Hematopoietic multipotent progenitor cell treated with erythropoietin and hydrocortisone succinate and interleukin-3 and kit ligand, for 6 days (in vitro differentiated cells): ENCODE data around the gene ANXA3.
"Not testable (repeated sequence)": the region's sequence is repeated elsewhere in the genome, so short reads cannot be mapped to it uniquely, and the experiment has no call there.

ENCODE experiments used
- DNase-seq: peaks from one replicate; pipeline ENCODE4 v3.0.0-alpha.2; 2015

Gene ANXA3

GRCh38 chr4:78581618-78582017 is 30.0 kb downstream of the ANXA3 start:
- no peak for DNase-seq

DNA sequence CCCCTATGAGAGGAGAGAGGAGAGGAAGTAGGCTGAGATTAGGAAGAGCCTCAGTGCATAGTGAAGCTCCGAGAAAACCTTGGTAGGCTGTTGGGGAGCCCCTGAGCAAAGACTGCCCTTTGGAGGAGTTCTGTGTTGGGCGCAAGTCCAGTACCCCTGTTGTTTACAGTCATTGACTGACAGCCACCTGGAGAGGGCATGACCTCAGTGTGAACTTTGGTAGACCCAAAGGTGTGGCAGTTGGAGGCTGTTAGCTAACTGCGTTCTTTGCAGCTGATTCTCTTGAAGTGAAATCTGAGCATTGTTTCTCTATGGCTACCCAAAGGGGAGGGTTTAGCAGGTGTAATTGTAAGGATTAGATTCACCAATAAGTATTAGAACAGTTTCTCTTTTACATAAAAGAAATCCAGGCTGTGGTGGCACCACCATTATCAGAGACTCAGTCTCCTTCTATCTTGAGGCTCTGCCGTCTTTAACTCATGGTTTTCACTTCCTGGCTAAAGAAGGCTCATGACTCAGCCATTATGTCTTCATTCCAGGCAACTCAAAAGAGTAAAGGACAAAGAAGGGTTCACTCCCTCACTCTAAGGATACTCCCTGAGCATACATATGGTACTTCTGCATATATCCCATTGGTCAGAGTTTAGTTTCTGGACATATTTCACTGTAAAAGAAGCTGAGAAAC is 33.4 kb downstream of the ANXA3 start:
- DNase-seq, result no peak

GRCh38 chr4:78585633-78586032 is 34.1 kb downstream of the ANXA3 start:
- no peak for DNase-seq

GRCh38 chr4:78588894-78589545 is 37.5 kb downstream of the ANXA3 start:
- DNase-seq, result no peak

DNA sequence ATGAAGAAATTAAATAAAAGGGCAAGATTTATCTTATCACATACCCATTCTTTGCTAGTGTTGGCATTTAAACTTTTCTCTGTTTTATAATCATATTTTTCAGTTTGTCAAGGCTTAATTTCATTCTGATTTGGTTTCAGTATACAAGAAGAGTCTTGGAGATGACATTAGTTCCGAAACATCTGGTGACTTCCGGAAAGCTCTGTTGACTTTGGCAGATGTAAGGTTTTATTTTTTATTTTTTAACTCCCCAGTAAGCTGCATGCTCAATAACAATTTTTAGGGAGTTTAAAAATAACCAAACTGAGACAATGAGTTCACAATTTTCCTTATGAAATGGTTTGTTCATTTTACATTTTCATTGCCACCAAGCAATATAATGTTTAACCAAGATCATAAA is 39.8 kb downstream of the ANXA3 start:
- DNase-seq, result no peak

DNA sequence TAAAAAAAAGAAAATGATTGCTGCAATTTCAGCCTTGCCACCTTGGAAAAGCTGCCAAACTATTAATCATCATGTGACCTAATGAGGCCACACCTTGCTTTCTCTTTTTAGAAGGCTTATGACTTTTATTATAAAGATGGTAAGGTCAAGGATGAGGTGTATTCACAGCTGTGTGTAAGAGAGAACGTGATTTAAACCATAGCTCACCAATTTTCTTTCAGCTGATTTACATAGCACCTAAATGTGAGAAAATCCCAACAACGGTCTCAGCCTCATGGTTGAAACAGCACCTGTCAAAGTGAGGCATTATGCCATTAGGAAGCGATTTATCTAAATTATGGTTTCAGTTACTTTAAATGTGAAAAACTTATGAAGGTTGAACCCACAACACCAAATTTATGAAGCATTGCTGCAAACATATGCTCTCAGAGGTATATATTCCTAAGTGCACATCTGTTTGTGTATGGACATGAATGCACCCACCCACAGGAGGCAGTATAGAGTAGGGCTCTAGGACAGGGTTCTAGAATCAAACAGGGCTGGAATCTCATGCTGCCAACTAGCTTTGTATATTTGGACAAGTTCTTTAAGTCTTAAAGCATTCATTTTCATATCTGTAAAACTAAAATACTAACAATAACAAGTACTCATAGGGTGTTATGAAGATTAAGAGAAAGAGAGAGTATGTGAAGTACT is 40.7 kb downstream of the ANXA3 start:
- peak; percentile 72 for DNase-seq

DNA sequence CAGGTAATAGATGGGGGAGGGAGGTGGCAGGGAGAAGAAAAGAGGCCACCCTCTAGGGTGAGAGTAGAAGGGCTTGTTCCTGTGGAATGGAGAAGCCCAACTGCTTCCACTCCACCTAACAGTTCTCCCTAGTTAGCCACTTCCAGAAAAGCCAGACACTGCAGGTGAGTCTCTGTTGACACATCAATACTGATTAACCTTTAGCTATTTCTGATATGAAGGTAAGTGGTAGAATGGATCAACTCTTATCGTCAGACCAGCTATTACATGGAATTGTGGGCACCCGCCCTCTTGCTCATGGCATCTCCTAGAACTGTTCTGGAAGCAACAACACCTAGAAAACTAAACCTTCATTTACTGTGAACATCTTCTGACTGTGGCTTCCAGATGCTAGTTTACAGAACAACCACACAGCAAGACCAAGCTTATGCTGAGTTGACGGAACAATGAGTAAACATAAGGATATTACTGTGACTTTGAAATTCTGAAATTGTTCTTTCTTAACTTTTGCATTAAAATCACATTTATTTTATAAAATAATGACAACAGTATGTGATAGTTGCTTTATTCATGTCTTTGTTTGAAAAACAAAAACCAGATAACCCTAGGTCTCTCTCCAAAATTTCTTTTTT is 44.7 kb downstream of the ANXA3 start:
- DNase-seq, result no peak

DNA sequence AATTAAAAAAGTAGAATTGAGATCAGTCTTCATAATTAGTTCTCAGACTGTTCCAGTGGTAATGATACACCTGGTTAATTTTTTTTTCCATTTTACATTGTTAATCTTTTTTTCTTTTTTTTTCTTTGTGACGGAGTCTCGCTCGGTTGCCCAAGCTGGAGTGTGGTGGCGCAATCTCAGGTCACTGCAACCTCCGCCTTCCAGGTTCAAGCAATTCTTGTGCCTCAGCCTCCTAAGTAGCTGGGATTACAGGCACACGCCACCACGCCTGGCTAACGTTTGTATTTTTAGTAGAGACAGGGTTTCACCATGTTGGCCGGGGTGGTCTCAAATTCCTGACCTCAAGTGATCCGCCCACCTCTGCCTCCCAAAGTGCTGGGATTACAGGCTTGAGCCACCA is 46.9 kb downstream of the ANXA3 start:
- DNase-seq, result not testable (repeated sequence)

- DNase-seq, result no peak
Observed at GRCh38 chr4:78599147-78599546, 47.6 kb downstream of the ANXA3 start.

DNA sequence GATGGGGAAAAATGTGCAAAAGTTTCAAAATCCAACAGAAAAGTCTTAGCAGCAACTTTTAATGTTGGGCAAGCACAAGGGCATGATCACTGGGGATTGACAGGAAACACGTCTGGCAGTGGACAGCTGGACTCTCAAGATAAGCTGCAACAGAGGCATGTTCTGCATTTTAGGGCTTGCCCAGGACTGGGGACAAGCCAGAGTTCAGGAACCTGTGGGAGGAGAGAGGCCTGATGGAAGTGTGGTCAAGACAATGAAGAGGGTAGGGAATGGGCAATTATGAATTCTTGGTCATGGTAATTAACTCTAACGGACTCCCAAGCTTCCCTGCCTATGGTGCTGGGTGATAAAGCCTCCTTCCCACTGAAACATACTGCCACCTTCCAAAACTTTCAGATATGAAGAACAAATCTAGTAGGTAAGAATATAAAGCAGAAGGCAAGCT is 48.4 kb downstream of the ANXA3 start:
- DNase-seq, result peak; percentile 79

GRCh38 chr4:78601013-78601412 is 49.4 kb downstream of the ANXA3 start:
- no peak for DNase-seq

- DNase-seq, result no peak
Observed at GRCh38 chr4:78602334-78602733, 50.8 kb downstream of the ANXA3 start.

- no peak for DNase-seq
Observed at GRCh38 chr4:78603384-78603783, 51.8 kb downstream of the ANXA3 start.

GRCh38 chr4:78604988-78605387 is 53.4 kb downstream of the ANXA3 start:
- DNase-seq, result no peak

DNA sequence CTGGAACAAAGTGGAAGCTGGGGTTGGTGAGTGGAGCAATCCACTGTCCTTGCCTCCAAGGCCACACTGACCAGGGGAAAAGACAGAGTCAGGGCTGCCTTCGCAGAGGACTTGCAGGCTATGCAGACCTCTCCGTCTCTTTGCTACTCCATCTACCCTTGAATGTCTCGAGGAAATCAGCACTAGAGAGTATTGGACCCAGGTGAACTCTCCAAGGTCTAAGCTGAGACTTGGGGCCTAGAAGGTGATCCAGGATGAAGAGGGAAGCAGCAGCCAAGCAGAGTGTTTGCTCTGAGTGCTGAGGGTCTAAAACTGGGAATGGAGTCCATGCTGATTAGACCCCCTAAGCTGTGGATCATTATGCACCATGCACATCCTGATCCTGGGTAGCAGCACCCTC is 54.5 kb downstream of the ANXA3 start:
- no peak for DNase-seq

DNA sequence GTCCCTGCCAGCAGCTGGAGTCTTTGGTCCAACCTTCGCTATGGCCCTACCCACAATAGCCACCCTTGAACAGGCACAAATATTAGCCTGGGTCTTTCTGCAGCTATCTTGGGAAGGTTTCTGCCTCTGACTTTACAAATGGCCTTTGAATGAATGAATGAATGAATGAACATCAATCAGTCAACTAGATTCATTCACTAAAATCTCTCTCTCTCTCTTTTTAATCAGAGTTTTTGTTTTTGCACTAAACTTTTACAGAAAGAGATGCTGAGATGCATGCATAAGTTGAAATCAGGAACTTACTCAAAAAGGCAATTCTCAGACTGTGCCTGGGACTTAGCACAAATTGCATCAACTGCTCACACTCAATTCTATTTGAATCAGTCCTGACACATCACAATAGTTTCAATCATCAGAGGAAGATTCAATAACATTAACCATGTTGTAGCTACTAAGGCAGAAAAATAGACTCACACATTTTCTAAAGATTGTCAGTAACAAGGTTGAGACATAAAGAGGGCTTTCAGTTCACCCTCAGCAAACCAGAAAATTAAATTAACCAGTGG is 55.0 kb downstream of the ANXA3 start:
- no peak for DNase-seq

- DNase-seq, result no peak
Observed at GRCh38 chr4:78608684-78609083, 57.1 kb downstream of the ANXA3 start.

DNA sequence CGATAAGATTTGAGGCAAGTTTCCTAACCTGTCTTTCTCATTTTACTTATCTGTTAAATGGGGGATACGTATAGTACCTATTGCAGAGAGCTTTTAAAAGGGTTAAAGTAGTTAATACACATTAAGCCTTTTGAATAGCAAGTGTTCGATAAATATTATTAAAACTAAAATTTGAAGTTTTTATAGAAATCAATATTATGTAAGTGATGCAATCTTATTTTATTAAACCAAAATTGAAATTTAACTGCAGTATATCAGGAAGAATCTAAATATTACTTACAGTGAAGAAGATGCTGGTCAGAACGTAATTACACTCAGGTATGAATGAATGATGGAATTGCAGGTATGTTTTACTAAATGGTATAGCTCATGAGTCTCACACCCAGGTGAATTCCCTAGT is 58.0 kb downstream of the ANXA3 start:
- no peak for DNase-seq

DNA sequence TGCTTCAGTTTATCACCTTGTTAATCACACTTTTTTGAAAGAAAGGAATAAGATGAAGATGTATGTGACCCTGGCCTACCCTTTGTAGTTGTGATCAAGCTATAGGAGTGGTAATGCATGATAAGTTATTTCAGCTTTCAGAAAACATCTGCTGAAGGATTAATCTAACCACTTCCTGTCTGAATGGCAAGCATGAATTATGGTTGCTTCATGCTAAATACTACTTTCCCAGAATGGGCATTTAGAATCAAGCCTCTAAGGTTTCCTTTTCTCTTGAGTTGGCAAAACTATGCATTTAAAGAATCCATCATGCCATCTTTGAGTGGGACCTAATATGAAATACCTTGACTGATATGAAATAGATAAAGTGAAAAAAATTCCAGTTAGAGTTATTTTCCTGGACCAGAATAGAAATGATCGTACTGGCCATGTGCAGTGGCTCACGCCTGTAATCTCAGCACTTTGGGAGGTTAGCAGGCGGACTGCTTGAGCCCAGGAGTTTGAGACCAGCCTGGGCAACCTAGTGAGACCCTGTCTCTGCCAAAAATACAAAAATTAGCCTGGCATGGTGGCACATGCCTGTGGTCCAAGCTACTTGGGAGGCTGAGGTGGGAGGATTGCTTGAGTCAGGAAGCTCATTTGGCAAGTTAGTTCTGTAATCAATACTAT is 59.1 kb downstream of the ANXA3 start:
- peak; percentile 93 for DNase-seq

DNA sequence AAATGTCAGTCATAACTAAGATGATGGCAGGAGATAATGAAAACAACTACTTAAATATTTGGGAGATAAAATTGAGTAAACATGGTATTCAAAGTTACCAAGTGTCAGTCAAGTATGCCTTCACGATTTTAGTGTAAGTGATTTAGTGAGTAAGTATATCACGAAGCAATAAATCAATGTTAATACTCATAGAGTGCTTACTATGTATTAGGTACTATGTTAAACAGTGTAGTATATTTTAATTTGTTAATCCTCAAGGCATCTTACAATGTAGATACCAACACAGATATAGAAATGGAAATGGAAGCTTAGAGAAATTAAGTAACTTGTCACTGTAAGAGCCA is 59.6 kb downstream of the ANXA3 start:
- no peak for DNase-seq

GRCh38 chr4:78612398-78613178 is 61.0 kb downstream of the ANXA3 start:
- peak; percentile 90 for DNase-seq
